Psoas muscle (tissue), 8 donors: ENCODE data around the gene SERPINF2. TPM values are rescaled to one million over a fixed set of nuclear protein-coding genes. Genes with fewer than 3 reads are reported as not detected.

Experiments
- ATAC-seq, 4 donors: fragments of 200-7000 bp; cut with Tn5 transposase; one replicate each; pipeline ENCODE4 v1.9.1; 2020; ENCODE audit warnings: moderate library complexity in 3 of 4, mild to moderate bottlenecking in 2 of 4
- DNase-seq, 2 donors: peaks; one replicate each; pipeline ENCODE4 v3.0.0-alpha.2; 2020
- H3K27ac ChIP-seq: fragments of 200-600 bp; one replicate; pipeline ENCODE4 v1.8.0; 2022
- H3K27me3 ChIP-seq, 3 donors: fragments of 200-600 bp in 1 of 3; one replicate each; pipeline versions ENCODE4 v1.6.1 to v1.8.0; 2013 to 2022; ENCODE audit warnings: low read length in 2 of 3, mild to moderate bottlenecking in 2 of 3, moderate library complexity in 1 of 3; ENCODE audit not compliant: insufficient read depth in 3 of 3
- H3K36me3 ChIP-seq, 2 donors: fragments of 200-600 bp in 1 of 2; one replicate each; pipeline versions ENCODE4 v1.6.1 to v1.8.0; 2013 to 2022; ENCODE audit warnings: low read depth in 1 of 2, mild to moderate bottlenecking in 1 of 2, moderate library complexity in 1 of 2; ENCODE audit not compliant: insufficient read depth in 1 of 2
- H3K4me1 ChIP-seq: fragments of 200-600 bp; one replicate; pipeline ENCODE4 v1.8.0; 2022
- H3K4me3 ChIP-seq: fragments of 200-600 bp; one replicate; pipeline ENCODE4 v1.8.0; 2022; ENCODE audit warnings: mild to moderate bottlenecking
- H3K9me3 ChIP-seq: fragments of 200-600 bp; one replicate; pipeline ENCODE4 v1.8.0; 2022
- CTCF ChIP-seq: fragments of 200-600 bp; IDR thresholded peaks from one replicate; pipeline ENCODE4 v1.8.0; 2022; ENCODE audit warnings: antibody characterized with exemption
- WGBS, 3 donors: extraction: QIAGEN DNeasy Blood & Tissue Kit; methylation state at CpG; one replicate each; pipeline versions ENCODE4 v1.1.6 to v1.1.7; 2013; 5-methylcytosine and 5-hydroxymethylcytosine counted together
- intact Hi-C, 2 donors: fragments of 100-400 bp; cut with DNase I; formaldehyde crosslinking; loops; one replicate each; pipeline versions ENCODE4 v1.11.0 to v1.14.2; 2022
- polyA plus RNA-seq, 3 donors: library from polyadenylated mRNA; stranded (reverse); fragments of 200-250 nt; gene quantifications; one replicate each; pipeline ENCODE4 v1.2.3, GENCODE V29; 2013
- total RNA-seq, 4 donors: library from RNA; stranded (reverse); fragmentation: NEBNext Ultra II Directional in 2 of 4; extraction: Animal tissue kit (Norgen Biotek cat#: 25700) in 2 of 4; gene quantifications; one replicate each; pipeline versions ENCODE4 v1.2.1 to v1.2.4, GENCODE V29; 2021 to 2023
- donor health status: healthy with polysubstance abuse.
- donor health status: DM: no; HTN: no; CAD: no; lungs with moderate emphysema.
- donor health status: Bipolar disorder and iron deficiency.
- donor health status: healthy.
- donor health status: DM: yes; HTN: yes; CAD: no.
- donor health status: DM: no; HTN: no; CAD: no.
- donor health status: DM: no; HTN: no; CAD: no.
- donor health status: DM: yes; HTN: yes; CAD: no.

SERPINF2 gene
- total and polyA plus RNA-seq, 7 donors, result 0.74 to 4.0 (median 3.6) TPM

GRCh38 chr17:1732833-1733321, 9.8 kb upstream of the SERPINF2 start:
- H3K27me3 ChIP-seq, result no peaks in the 10 kb centered on the region
- WGBS, 3 donors, result 53 to 67% (median 54%) methylated on average over 11 of the region's 11 CpGs
- no peak for TF ChIP-seq CTCF
- H3K9me3 ChIP-seq, result no peaks in the 10 kb centered on the region
- ATAC-seq (peak in 2 of 4 donors; percentile 5 to 16), DNase-seq (peak in 1 of 2 donors; percentile 13)
- H3K4me1 ChIP-seq, result peaks cover 33% of the 10 kb centered on the region
- peaks cover 5 to 73% of the 10 kb centered on the region in 2 donors for H3K36me3 ChIP-seq
- H3K27ac ChIP-seq, result peak overlapping the region; percentile 94
- no peak overlapping the region for H3K4me3 ChIP-seq
- intact Hi-C loops, result no loop called here

- ATAC-seq (no peak), DNase-seq (peak in 1 of 2 donors; percentile 13)
- 91 to 98% (median 94%) methylated on average over 37 to 38 of the region's 38 CpGs for WGBS, 3 donors
- no peak for TF ChIP-seq CTCF
- H3K4me1 ChIP-seq, result peaks cover 25% of the 10 kb centered on the region
- H3K36me3 ChIP-seq, result peaks cover 5 to 71% of the 10 kb centered on the region in 2 donors
- H3K4me3 ChIP-seq, result no peak overlapping the region
- no peaks in the 10 kb centered on the region for H3K9me3 ChIP-seq
- no peaks in the 10 kb centered on the region for H3K27me3 ChIP-seq
- H3K27ac ChIP-seq, result no peak overlapping the region
- intact Hi-C loops, result no loop called here
These were observed 8.9 kb upstream of the SERPINF2 start for GRCh38 chr17:1733759-1734158.

DNA sequence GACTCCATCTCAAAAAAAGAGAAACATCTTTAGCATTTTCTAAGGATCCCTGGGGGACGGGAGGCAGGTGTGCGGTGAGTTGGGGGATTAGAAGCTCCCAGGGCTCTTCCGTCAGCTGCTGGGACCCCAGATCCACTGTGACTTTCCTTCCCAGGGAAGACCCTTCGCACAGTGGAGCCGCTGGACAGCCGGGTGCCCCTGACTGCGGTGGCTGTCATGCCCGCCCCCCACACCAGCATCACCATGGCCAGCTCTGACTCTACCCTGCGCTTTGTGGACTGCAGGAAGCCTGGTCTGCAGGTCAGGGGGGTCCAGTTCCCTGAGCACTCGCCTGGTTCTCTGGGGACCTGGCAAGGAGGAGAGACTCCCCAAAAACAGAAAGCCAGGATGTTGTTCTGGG, 7.3 kb upstream of the SERPINF2 start:
- Histone ChIP-seq H3K4me3 (no peak overlapping the region), H3K27ac (no peak overlapping the region), H3K9me3 (no peaks in the 10 kb centered on the region), H3K36me3 (peaks cover 5 to 68% of the 10 kb centered on the region in 2 donors), H3K4me1 (peaks cover 22% of the 10 kb centered on the region), H3K27me3 (no peaks in the 10 kb centered on the region)
- no peak for DNase-seq
- intact Hi-C loops, result no loop called here
- no peak for TF ChIP-seq CTCF
- no peak for ATAC-seq
- 91 to 97% (median 94%) methylated on average over 10 of the region's 10 CpGs for WGBS, 3 donors

DNA sequence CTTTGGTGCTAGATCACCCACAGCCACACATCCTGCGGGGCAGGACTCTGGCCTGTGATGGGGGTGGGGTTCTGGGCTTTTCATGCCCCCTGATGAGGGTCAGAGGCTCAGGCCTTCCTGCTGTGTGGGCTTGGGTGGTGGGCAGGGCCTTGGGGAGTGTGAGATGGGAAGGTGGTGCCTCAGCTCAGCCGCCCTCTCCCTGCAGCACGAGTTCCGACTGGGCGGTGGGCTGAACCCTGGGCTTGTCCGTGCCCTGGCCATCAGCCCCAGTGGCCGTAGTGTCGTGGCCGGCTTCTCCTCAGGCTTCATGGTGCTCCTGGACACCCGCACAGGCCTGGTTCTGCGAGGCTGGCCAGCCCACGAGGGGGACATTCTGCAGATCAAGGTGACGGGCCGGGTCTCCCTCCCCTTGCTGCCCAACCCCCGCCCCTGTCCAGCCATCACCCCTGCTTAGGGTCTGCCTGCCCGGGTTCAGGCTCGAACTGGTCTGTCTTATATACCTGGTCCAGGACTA, 6.8 kb upstream of the SERPINF2 start:
- peak in 1 of 2 donors; percentile 53 for DNase-seq
- H3K36me3 ChIP-seq, result peaks cover 5 to 68% of the 10 kb centered on the region in 2 donors
- intact Hi-C loops, result no loop called here

More for the DNA sequence above, 6.8 kb upstream of the SERPINF2 start:
- 85 to 95% (median 88%) methylated on average over 14 to 17 of the region's 17 CpGs for WGBS, 3 donors
- Histone ChIP-seq H3K27ac (peak overlapping the region; percentile 50), H3K4me1 (peaks cover 22% of the 10 kb centered on the region), H3K9me3 (no peaks in the 10 kb centered on the region), H3K4me3 (no peak overlapping the region), H3K27me3 (no peaks in the 10 kb centered on the region)
- no peak for TF ChIP-seq CTCF
- no peak for ATAC-seq
